HAP-1 (cell line): ENCODE data around the gene TTLL3.
"Not testable (repeated sequence)": the region's sequence is repeated elsewhere in the genome, so short reads cannot be mapped to it uniquely, and the experiment has no call there.

Experiments used
- DNase-seq, 2 experiments: peaks; one replicate each; pipeline ENCODE4 v3.0.0-alpha.2; 2016 to 2020; ENCODE audit warnings: low spot score in 2 of 2
- H3K27me3 ChIP-seq: fragments of 250-450 bp; sonication (Bioruptor Pico); 2 replicates; pipeline ENCODE4 v1.5.1; 2020; ENCODE audit warnings: low read depth, mild to moderate bottlenecking, moderate library complexity
- H3K36me3 ChIP-seq: fragments of 250-450 bp; sonication (Bioruptor Pico); replicated peaks from 2 replicates; pipeline ENCODE4 v1.5.1; 2020; ENCODE audit warnings: mild to moderate bottlenecking
- H3K4me1 ChIP-seq: fragments of 250-450 bp; sonication (Bioruptor Pico); 2 replicates; pipeline ENCODE4 v1.5.1; 2020; ENCODE audit warnings: mild to moderate bottlenecking
- H3K4me3 ChIP-seq: fragments of 250-450 bp; sonication (Bioruptor Pico); 2 replicates; pipeline ENCODE4 v1.5.1; 2020; ENCODE audit warnings: mild to moderate bottlenecking, moderate library complexity
- H3K9me3 ChIP-seq: fragments of 250-450 bp; sonication (Bioruptor Pico); 2 replicates; pipeline ENCODE4 v1.5.1; 2020; ENCODE audit warnings: mild to moderate bottlenecking, moderate library complexity
- in situ Hi-C: fragments of 300-500 bp; cut with MboI; formaldehyde crosslinking; loops from 3 replicates; pipeline ENCODE4 v1.14.3; 2020; ENCODE audit warnings: low sequenced_read_pairs, inconsistent platforms, mixed read lengths

The TTLL3 gene

DNA sequence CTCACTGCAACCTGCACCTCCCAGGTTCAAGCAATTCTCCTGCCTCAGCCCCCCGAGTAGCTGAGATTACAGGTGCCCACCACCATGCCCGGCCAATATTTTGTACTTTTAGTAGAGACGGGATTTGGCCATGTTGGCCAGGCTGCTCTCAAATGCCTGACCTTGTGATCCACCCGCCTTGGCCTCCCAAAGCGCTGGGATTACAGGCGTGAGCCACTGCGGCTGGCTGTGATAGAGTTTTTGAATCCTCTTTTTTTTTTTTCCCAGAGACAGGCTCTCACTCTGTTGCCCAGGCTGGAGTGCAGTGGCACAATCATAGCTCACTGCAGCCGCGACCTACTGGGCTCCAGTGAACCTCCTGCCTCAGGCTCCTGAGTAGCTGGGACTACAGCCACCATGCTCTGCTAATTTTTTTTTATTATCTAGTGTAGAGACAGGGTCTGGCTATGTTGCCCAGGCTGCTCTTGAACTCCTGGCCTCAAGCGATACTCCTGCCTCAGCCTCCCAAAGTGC is 55.1 kb downstream of the TTLL3 start:
- in situ Hi-C loops, H3K9me3 ChIP-seq, H3K4me3 ChIP-seq, DNase-seq, H3K36me3 ChIP-seq, H3K27me3 ChIP-seq, H3K4me1 ChIP-seq: not testable (repeated sequence)

DNA sequence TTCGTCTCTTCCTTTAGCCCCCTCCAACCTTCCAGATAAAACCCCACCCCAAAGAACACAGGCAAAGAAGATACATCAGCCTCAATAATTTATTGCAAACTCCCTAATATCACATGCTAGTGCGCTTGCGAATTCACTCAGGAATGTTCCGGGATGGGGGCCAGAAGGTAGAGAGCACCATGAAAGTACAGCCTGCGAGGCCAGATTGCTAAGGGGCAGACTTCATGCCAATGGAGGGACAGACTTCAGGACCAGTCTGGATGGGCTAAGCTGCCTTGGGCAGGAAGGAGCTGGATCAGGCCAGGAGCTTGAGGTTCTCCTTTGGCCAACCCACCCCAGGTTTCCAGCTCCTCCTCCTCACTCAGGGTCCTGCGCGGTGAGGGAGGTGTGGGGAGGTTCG is 56.6 kb downstream of the TTLL3 start:
- H3K9me3 ChIP-seq: no peaks in the 10 kb centered on the region
- DNase-seq: no peak
- no peak overlapping the region for H3K4me3 ChIP-seq
- H3K4me1 ChIP-seq: no peaks in the 10 kb centered on the region; the same call in none of the 2 replicates
- H3K36me3 ChIP-seq: no peaks in the 10 kb centered on the region
- in situ Hi-C loops: no loop called here
- H3K27me3 ChIP-seq: no peaks in the 10 kb centered on the region

DNA sequence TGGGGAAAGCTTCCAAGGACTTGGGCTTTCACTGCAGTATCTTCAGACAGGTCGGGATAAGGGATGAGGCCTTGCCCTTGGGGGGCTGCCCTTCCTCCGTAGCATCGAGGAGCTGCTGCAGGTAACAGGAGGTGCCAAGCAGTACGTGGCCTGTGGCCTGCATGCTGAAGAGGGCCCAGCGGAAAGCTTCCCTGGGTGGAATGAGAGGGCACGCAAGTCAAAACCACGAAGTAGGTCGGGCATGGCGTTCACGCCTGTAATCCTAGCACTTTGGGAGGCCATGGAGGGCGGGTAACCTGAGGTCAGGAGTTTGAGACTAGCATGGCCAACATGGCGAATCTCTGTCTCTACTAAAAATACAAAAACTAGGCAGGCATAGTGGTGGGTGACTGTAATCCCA is 57.0 kb downstream of the TTLL3 start:
- no peaks in the 10 kb centered on the region for H3K9me3 ChIP-seq
- no peaks in the 10 kb centered on the region; the same call in none of the 2 replicates for H3K4me1 ChIP-seq

GRCh38 chr3:9869955-9870354 is 59.9 kb downstream of the TTLL3 start:
- no peaks in the 10 kb centered on the region for H3K4me1 ChIP-seq
- in situ Hi-C loops: no loop called here
- H3K27me3 ChIP-seq: no peaks in the 10 kb centered on the region

More for the DNA sequence above, 57.0 kb downstream of the TTLL3 start:
- in situ Hi-C loops: no loop called here
- H3K27me3 ChIP-seq: no peaks in the 10 kb centered on the region
- no peak overlapping the region for H3K4me3 ChIP-seq
- H3K36me3 ChIP-seq: no peaks in the 10 kb centered on the region
- no peak for DNase-seq

GRCh38 chr3:9870978-9871377 is 60.9 kb downstream of the TTLL3 start:
- no peaks in the 10 kb centered on the region for H3K9me3 ChIP-seq
- H3K36me3 ChIP-seq: no peaks in the 10 kb centered on the region
- H3K27me3 ChIP-seq: no peaks in the 10 kb centered on the region
- no peaks in the 10 kb centered on the region for H3K4me1 ChIP-seq
- in situ Hi-C loops: no loop called here
- no peak for DNase-seq
- H3K4me3 ChIP-seq: no peak overlapping the region

More at GRCh38 chr3:9869955-9870354, 59.9 kb downstream of the TTLL3 start:
- H3K36me3 ChIP-seq: no peaks in the 10 kb centered on the region
- no peak overlapping the region for H3K4me3 ChIP-seq
- no peak for DNase-seq
- H3K9me3 ChIP-seq: no peaks in the 10 kb centered on the region

DNA sequence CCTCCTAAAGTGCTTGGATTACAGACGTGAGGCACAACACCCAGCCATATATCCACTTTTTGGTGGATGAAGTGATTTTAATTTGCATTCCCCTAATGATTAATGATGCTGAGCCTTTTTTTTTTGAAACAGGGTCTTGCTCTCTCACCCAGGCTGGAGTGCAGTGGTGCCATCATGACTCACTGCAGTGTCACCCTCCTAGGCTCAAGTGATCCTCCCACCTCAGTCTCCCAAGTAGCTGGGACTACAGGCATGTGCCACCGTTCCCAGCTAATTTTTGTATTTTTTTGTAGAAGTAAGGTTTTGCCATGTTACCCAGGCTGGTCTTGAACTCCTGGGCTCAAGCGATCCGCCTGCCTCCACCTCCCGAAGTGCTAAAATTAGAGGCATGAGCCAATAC is 62.0 kb downstream of the TTLL3 start:
- in situ Hi-C loops, H3K4me3 ChIP-seq, H3K4me1 ChIP-seq, DNase-seq, H3K36me3 ChIP-seq, H3K27me3 ChIP-seq, H3K9me3 ChIP-seq: not testable (repeated sequence)

DNA sequence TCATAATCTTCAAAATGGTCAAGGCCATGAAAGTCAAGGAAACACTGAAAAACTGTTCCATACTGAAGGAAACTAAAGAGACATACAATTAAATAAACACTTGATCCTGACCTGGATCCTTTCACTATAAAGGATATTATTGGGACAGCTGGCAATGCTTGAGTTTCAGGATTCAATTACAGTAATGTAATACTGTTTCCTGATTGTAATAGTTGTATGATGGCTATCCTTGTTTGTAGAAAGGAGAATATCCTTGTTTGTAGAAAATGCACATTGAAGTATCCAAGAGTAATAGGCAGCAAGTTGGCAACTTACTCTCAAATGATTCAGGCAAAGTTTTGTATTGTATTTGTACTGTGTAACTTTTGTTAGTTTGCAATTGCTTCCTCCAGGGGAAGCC is 65.4 kb downstream of the TTLL3 start:
- Histone ChIP-seq H3K4me1 (no peaks in the 10 kb centered on the region), H3K4me3 (no peak overlapping the region), H3K36me3 (no peaks in the 10 kb centered on the region), H3K27me3 (no peaks in the 10 kb centered on the region), H3K9me3 (no peaks in the 10 kb centered on the region)
- no peak for DNase-seq
- in situ Hi-C loops: no loop called here

DNA sequence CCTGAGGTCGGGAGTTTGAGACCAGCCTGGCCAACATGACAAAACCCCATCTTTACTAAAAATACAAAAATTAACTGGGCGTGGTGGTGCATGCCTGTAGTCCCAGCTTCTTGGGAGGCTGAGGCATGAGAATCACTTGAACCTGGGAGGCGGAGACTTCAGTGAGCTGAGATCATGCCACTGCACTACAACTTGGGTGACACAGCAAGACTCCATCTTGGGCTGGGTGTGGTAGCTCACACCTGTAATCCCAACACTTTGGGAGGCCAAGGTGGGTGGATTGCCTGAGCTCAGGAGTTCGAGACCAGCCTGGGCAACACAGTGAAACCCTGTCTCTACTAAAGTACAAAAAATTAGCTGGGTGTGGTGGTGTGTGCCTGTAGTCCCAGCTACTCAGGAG is 66.2 kb downstream of the TTLL3 start:
- H3K4me3 ChIP-seq, H3K36me3 ChIP-seq, H3K27me3 ChIP-seq, in situ Hi-C loops, DNase-seq, H3K9me3 ChIP-seq, H3K4me1 ChIP-seq: not testable (repeated sequence)

GRCh38 chr3:9876991-9877390 is 66.9 kb downstream of the TTLL3 start:
- H3K36me3 ChIP-seq: no peaks in the 10 kb centered on the region
- H3K9me3 ChIP-seq: no peaks in the 10 kb centered on the region
- in situ Hi-C loops: no loop called here
- H3K4me3 ChIP-seq: no peak overlapping the region
- no peaks in the 10 kb centered on the region for H3K27me3 ChIP-seq
- H3K4me1 ChIP-seq: no peaks in the 10 kb centered on the region
- no peak for DNase-seq

DNA sequence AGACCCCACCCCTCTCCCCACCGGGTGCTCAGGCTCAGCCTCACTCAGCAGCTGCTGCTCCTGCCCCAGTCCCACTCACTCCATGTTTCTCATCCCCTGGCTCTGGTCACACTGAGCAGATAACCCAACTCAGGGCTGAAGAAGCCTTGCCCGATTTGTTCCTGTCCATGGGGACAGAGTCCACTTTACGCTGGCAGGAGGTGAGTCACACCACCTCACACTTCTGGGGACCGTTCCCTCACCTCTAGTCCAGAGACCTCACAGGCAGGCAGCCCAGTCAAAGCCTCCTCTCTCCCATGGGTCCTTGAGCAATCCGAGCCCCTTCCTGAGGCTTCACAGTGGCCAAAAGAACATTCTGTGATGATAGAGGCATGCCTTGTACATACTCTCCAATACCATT is 68.6 kb downstream of the TTLL3 start:
- no peaks in the 10 kb centered on the region for H3K27me3 ChIP-seq
- DNase-seq: no peak
- no peaks in the 10 kb centered on the region for H3K4me1 ChIP-seq
- H3K36me3 ChIP-seq: no peaks in the 10 kb centered on the region
- no peaks in the 10 kb centered on the region for H3K9me3 ChIP-seq
- in situ Hi-C loops: no loop called here
- H3K4me3 ChIP-seq: no peak overlapping the region

DNA sequence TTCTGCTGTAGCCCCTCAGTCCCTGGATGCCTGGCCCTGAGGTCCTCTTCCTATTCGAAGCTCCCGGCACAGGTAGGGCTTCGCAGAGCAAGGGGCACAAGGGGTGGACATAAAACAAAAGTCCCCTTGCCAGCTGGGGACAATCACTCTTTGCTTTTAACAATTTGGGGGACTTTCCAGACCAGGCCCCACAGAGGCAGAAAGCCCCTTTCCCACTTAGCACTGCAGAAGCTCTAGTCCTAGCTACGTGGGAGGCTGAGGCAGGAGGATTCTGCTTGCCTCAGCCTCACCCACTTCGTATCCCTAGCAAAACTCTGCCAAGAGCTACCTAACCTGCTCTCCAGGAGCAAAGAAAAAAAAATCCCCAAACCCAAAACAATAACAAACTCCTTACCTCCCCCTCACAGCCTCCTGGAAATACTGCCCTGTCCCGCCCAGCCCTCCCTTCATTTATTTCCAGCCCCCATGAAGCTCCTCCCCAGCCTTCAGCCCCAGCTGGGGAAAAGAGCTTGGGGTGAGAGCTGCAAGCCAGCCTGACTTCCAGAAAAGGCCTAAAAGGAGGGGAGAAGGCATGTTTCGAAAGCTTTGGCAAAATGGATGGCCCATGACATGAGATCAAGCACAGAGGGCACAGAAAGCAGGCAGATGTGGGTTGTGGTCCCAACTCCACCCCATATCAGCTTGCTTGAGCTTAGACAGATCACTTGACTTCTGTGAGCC is 69.9 kb downstream of the TTLL3 start, which contains the start of gene CIDEC:
Gene CIDEC, minus strand, starts transcription at position 424 of the 720 bp plus-strand sequence. CDS start 1,767 bp downstream, outside the sequence.
- Histone ChIP-seq H3K36me3 (no peaks in the 10 kb centered on the region), H3K27me3 (no peaks in the 10 kb centered on the region), H3K4me1 (no peaks in the 10 kb centered on the region), H3K9me3 (no peaks in the 10 kb centered on the region), H3K4me3 (no peak within 1 kb of the TSS)
- no peak for DNase-seq
- in situ Hi-C loops: no loop called here

DNA sequence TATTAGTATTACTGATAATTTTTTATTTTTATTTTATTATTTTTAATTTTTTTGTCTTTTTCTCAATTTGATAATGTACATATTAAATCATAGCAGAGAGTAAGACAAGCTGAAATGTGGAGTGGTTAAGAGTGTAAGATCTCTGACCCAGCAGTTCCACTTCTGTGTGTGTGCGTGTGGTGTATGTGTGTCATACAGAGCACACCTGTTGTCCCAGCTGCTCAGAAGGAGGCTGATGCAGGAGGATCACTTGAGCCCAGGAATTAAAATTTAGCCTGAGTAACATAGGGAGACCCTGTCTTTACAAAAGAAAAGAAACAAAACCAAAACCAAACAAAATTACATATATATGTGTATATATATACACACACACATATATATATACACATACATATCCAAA is 71.4 kb downstream of the TTLL3 start:
- Histone ChIP-seq H3K4me3 (no peak overlapping the region), H3K36me3 (no peaks in the 10 kb centered on the region), H3K9me3 (no peaks in the 10 kb centered on the region), H3K4me1 (no peaks in the 10 kb centered on the region), H3K27me3 (no peaks in the 10 kb centered on the region)
- in situ Hi-C loops: no loop called here
- DNase-seq: no peak

DNA sequence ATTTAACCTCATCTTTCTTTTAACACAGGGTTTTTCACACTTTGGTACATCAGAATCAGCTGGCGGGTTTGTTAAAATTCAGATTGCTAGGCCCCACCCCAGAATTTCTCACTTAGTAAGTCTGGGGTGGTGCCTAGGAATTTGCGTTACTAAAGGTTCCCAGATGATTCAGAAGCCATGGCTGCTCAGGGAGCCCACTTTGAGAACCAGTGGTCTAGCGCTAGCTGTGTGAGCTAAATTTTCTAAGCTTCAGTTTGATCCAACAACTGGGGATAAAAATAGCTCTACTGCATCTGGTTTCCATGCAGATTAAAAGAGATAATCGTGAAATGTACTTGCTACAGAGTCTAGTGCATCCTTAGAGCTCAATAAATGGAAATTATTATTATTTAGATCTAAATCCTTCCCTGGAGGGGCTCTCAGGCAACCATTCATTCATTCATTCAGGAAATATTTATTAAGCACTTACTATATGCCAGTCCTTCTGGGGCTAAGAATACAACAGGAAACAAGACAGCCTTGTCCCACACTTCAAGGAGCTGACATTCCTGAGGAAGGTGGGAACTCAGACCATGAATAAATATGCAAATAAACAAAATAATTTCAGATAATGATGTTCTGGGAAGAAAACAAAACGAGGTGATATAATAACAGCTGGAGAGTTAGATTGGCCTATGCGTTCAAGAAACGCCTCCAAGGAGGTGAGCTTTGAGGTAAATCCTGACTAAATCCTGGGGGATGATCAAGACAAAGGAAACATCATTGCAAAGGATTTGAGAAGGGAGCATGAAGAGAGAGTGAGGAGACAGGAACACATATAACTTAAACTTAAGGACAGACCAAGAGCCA is 73.9 kb downstream of the TTLL3 start:
- Histone ChIP-seq H3K9me3 (no peaks in the 10 kb centered on the region), H3K4me3 (no peak overlapping the region)
- in situ Hi-C loops: no loop called here

GRCh38 chr3:9884555-9885165 is 74.6 kb downstream of the TTLL3 start:
- Histone ChIP-seq H3K36me3 (no peaks in the 10 kb centered on the region), H3K9me3 (no peaks in the 10 kb centered on the region), H3K4me3 (no peak overlapping the region), H3K27me3 (no peaks in the 10 kb centered on the region), H3K4me1 (no peaks in the 10 kb centered on the region)
- in situ Hi-C loops: no loop called here
- no peak for DNase-seq

More for the DNA sequence above, 73.9 kb downstream of the TTLL3 start:
- Histone ChIP-seq H3K36me3 (no peaks in the 10 kb centered on the region), H3K27me3 (no peaks in the 10 kb centered on the region), H3K4me1 (no peaks in the 10 kb centered on the region)
- DNase-seq: no peak
